Transverse colon (tissue), 4 donors: ENCODE data around the gene SLC15A5. TPM values are rescaled to one million over a fixed set of nuclear protein-coding genes. Genes with fewer than 3 reads are reported as not detected.

ENCODE experiments used
- DNase-seq: peaks from one replicate; pipeline ENCODE4 v3.0.0-alpha.2; 2019
- H3K27ac ChIP-seq, 4 donors: fragments of 200-600 bp; sonication (generic); 2 replicates each; pipeline ENCODE4 v1.5.1; 2016 to 2018; ENCODE audit warnings: inconsistent platforms in 4 of 4
- H3K27me3 ChIP-seq: fragments of 200-600 bp; sonication (generic); 2 replicates; pipeline ENCODE4 v1.5.1; 2017; ENCODE audit warnings: inconsistent platforms
- H3K36me3 ChIP-seq, 4 donors: fragments of 200-600 bp; sonication (generic); 2 replicates each; pipeline ENCODE4 v1.5.1; 2017 to 2019; ENCODE audit warnings: inconsistent platforms in 4 of 4
- H3K4me1 ChIP-seq, 4 donors: fragments of 200-600 bp; sonication (generic); 2 replicates each; pipeline ENCODE4 v1.5.1; 2017 to 2020; ENCODE audit warnings: inconsistent platforms in 4 of 4
- H3K4me3 ChIP-seq, 4 donors: fragments of 200-600 bp; sonication (generic); 1 replicate in 1 of 4; 2 replicates in 3 of 4; pipeline versions ENCODE4 v1.5.1 to v1.6.1; 2017 to 2019; ENCODE audit warnings: inconsistent platforms in 4 of 4
- H3K9me3 ChIP-seq, 2 donors: fragments of 200-600 bp; sonication (generic); 2 replicates each; pipeline ENCODE4 v1.5.1; 2017 to 2019; ENCODE audit warnings: inconsistent platforms in 2 of 2
- CTCF ChIP-seq, 5 experiments: fragments of 200-600 bp in 3 of 5; fragments of 450-650 bp in 2 of 5; sonication (generic) in 3 of 5; IDR thresholded peaks; 1 replicate in 2 of 5; 2 replicates in 3 of 5; pipeline ENCODE4 v1.5.1; 2016 to 2017; ENCODE audit warnings: antibody characterized with exemption in 5 of 5, inconsistent platforms in 3 of 5, mild to moderate bottlenecking in 2 of 5, moderate library complexity in 1 of 5
- EP300 ChIP-seq: sonication (generic); formaldehyde crosslinking; IDR thresholded peaks from one replicate; pipeline ENCODE4 v1.6.1; 2017; ENCODE audit warnings: antibody characterized with exemption, low read depth
- POLR2A ChIP-seq: fragments of 450-650 bp; IDR thresholded peaks from one replicate; pipeline ENCODE4 v1.6.1; 2016; ENCODE audit warnings: antibody characterized with exemption, mild to moderate bottlenecking, moderate library complexity
- POLR2AphosphoS5 ChIP-seq, 3 donors: sonication (generic); formaldehyde crosslinking; IDR thresholded peaks; one replicate each; pipeline ENCODE4 v1.6.1; 2016; ENCODE audit warnings: antibody characterized with exemption in 3 of 3
- WGBS, 2 donors: methylation state at CpG; one replicate each; pipeline ENCODE4 v1.1.5; 2018; ENCODE audit warnings: low coverage in 1 of 2; 5-methylcytosine and 5-hydroxymethylcytosine counted together
- in situ Hi-C, 4 donors: fragments of 200-750 bp; cut with MboI; loops; one replicate each; pipeline versions ENCODE4 v1.15.0 to v1.15.1; 2017; ENCODE audit warnings: low sequenced_read_pairs in 3 of 4, low pct_ligation_motif_present in 1 of 4, low pct_unique_long_range_greater_than_20kb in 1 of 4
- intact Hi-C: fragments of 100-400 bp; cut with DNase I; formaldehyde crosslinking; loops from one replicate; pipeline ENCODE4 v1.15.1; 2023; ENCODE audit warnings: low total_unique reads
- total RNA-seq, 4 donors: library from RNA; depleted of rRNA; stranded (reverse); fragments of >200 nt; gene quantifications; one replicate each; pipeline ENCODE4 v1.1.0, GENCODE V29; 2016

The SLC15A5 gene
- total RNA-seq, 4 donors from 2014 or later, result not detected

GRCh38 chr12:16323010-16323409 is 45.5 kb upstream of the SLC15A5 start:
- Histone ChIP-seq H3K4me3 (no peak overlapping the region), H3K36me3 (no peaks in the 10 kb centered on the region), H3K27ac (no peak overlapping the region), H3K9me3 (peaks cover 0 to under 1% of the 10 kb centered on the region in 2 donors), H3K4me1 (peaks cover 0 to 29% (median 17%) of the 10 kb centered on the region in 4 donors), H3K27me3 (no peaks in the 10 kb centered on the region)
- TF ChIP-seq POLR2A, result no peak
- no peak for TF ChIP-seq POLR2AphosphoS5 (IDR thresholded peaks at IDR 0.05)
- no peak for TF ChIP-seq EP300
- TF ChIP-seq CTCF (IDR thresholded peaks at IDR 0.05), result no peak
- intact Hi-C loops, result no loop called here
- 82 to 83% methylated on average over 1 of the region's 1 CpG for WGBS, 2 donors
- in situ Hi-C loops, result no loop called here
- no peak for DNase-seq

GRCh38 chr12:16310934-16311333 is 33.4 kb upstream of the SLC15A5 start:
- WGBS, 2 donors, result 50 to 83% methylated on average over 1 of the region's 1 CpG
- in situ Hi-C loops, result no loop called here

GRCh38 chr12:16307856-16308475 is 30.5 kb upstream of the SLC15A5 start:
- WGBS, 2 donors, result 59 to 69% methylated on average over 3 of the region's 3 CpGs
- Histone ChIP-seq H3K4me3 (no peak overlapping the region), H3K36me3 (no peaks in the 10 kb centered on the region), H3K27me3 (no peaks in the 10 kb centered on the region), H3K9me3 (peaks cover 8 to 13% of the 10 kb centered on the region in 2 donors), H3K27ac (no peak overlapping the region), H3K4me1 (no peaks in the 10 kb centered on the region)
- intact Hi-C loops (no loop called here), in situ Hi-C loops (no loop called here)
- no peak for TF ChIP-seq CTCF (IDR thresholded peaks at IDR 0.05)
- no peak for TF ChIP-seq POLR2AphosphoS5 (IDR thresholded peaks at IDR 0.05)
- TF ChIP-seq POLR2A, result no peak
- TF ChIP-seq EP300, result no peak
- DNase-seq, result no peak

More at GRCh38 chr12:16310934-16311333, 33.4 kb upstream of the SLC15A5 start:
- no peaks in the 10 kb centered on the region for H3K27me3 ChIP-seq
- H3K36me3 ChIP-seq, result no peaks in the 10 kb centered on the region
- DNase-seq, result no peak
- H3K4me1 ChIP-seq, result no peaks in the 10 kb centered on the region
- H3K4me3 ChIP-seq, result no peak overlapping the region
- H3K27ac ChIP-seq, result no peak overlapping the region
- peaks cover 8 to 13% of the 10 kb centered on the region in 2 donors for H3K9me3 ChIP-seq
- intact Hi-C loops, result no loop called here
- TF ChIP-seq POLR2AphosphoS5 (IDR thresholded peaks at IDR 0.05) (no peak), POLR2A (no peak), CTCF (IDR thresholded peaks at IDR 0.05) (no peak), EP300 (no peak)

- peaks cover 0 to 13% (median 0%) of the 10 kb centered on the region in 4 donors for H3K4me1 ChIP-seq
- no peak overlapping the region for H3K4me3 ChIP-seq
- intact Hi-C loops, result no loop called here
- H3K36me3 ChIP-seq, result no peaks in the 10 kb centered on the region
- TF ChIP-seq CTCF (IDR thresholded peaks at IDR 0.05) (no peak), POLR2AphosphoS5 (IDR thresholded peaks at IDR 0.05) (no peak), EP300 (no peak), POLR2A (no peak)
- DNase-seq, result no peak
- no peak overlapping the region for H3K27ac ChIP-seq
- H3K9me3 ChIP-seq, result peaks cover 0 to under 1% of the 10 kb centered on the region in 2 donors
- 55 to 60% methylated on average over 2 of the region's 2 CpGs for WGBS, 2 donors
- in situ Hi-C loops, result no loop called here
- H3K27me3 ChIP-seq, result no peaks in the 10 kb centered on the region
Measured at GRCh38 chr12:16303939-16304338, 26.5 kb upstream of the SLC15A5 start.
